SIG-M5 (cell line): ENCODE results near the gene ATF3.

Experiments used
- DNase-seq: peaks from one replicate; lab custom pipeline; 2025; lab: John Stamatoyannopoulos, UW

ATF3 gene, protein sequence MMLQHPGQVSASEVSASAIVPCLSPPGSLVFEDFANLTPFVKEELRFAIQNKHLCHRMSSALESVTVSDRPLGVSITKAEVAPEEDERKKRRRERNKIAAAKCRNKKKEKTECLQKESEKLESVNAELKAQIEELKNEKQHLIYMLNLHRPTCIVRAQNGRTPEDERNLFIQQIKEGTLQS

DNA sequence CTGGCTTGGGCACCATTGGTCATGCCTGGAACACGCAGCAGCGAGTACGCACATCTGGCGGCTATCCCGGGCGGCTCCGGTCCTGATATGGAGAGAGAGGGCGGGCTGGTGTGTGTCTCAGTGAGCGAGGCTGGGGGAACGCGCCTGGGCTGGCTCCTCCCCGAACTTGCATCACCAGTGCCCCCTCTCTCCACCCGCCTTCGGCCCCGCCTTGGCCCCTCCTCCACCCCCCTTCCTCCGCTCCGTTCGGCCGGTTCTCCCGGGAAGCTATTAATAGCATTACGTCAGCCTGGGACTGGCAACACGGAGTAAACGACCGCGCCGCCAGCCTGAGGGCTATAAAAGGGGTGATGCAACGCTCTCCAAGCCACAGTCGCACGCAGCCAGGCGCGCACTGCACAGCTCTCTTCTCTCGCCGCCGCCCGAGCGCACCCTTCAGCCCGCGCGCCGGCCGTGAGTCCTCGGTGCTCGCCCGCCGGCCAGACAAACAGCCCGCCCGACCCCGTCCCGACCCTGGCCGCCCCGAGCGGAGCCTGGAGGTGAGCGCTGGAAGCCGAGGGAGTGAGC, at the start of gene ATF3:
TSS of gene ATF3 (plus strand) at position 370 of the 567 bp plus-strand sequence. CDS start 6,261 bp downstream, outside the sequence.
- peak; percentile 98 for DNase-seq

DNA sequence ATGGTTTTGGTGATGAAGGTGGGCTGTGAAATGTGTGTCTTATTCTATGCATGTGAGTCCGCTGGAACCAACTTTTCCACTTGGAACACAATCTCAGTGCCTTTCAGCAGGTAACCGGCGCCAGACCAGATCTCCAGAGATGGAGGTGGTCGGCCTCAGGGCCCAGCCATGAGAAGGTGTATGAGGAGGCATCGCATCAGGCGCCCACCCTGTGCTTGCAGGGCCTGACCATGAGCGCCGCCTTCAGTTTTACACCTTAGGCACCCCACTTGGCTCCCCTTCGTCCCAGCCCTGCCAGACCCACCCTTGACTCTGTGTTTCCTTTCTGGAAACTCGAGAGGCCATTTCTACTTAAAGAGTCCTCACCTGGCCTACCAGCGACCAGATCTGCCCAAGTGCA, 48.6 kb upstream of the ATF3 start:
- no peak for DNase-seq

DNA sequence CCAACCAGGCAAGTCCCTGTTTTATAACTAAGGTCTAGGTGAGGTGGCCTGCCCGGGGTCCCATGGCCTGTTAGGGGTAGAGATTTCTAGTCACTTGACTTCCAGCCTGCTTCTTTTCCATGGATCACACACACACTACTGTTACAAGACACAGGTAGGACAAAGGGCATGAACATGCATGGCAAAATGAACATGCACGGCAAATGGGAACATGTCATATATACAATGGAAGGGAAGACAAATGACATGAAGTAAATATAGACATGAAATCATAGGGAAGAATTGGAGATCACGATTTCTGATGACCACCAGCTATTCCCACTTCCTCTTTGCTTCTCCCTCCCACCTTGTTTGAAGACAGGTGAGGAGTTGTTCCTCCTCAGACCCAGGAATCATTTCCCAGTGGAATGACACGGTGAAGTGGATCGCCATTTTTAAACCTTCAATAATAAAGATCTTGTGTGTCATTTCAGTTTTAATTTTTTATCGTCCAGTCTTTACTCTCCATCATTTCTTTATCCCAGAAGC, 47.6 kb upstream of the ATF3 start:
- no peak for DNase-seq

DNA sequence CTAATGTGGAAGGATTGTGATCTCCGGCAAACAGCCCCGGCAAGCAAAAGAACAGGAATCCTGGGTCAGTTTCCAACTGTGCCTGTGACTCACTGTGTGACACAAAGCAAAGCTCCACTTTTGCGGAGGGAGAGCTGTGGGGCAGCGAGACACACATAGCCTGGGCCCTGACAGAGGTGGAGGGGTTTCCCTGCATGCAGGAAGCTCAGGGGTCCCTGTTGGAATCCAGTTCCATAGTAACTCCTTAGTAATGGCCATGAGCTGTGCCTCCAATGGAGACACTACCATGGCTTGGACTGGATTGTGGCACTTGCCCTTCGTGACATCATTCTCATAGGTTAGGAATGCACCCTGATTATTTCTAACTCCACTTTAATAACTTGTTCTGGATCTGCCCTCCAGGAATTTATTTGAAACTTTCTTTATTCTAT, 47.0 kb upstream of the ATF3 start:
- DNase-seq: no peak

DNA sequence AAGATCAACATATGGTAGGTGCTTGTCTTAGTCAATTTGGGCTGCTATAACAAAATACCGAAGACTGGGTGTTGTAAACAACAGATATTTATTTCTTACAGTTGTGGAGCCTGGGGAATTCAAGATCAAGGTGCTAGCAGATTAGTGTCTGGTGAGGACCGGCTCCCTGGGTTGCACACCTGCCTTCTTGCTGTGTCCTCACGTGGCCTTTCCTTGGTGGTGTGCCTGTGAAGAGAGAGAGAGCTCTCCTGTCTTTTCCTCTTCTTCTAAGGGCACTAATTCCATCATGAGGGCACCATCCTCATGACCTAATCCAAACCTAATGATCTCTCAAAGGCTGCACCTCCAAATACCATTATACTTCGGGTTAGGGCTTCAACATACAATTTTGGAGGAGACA, 45.8 kb upstream of the ATF3 start:
- DNase-seq: no peak

DNA sequence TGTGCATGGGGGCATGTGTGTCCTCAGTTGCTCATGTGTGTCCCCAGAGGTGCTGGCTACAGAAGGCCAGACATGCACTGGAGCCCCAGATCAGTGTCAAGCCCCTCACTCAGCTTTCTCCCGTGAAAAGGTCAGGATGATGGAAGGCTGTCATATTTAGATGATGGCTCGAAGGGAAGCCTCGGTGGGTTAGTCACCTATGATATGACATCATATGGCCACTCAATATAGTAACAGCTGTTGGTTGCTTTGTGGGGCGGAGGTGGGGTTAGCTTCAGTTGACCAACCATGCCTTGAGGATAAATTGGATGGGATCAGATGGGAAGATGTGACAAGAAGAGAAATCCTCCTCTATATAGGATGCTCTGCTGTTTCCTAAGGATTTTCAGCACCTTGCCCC, 43.5 kb upstream of the ATF3 start:
- no peak for DNase-seq

DNA sequence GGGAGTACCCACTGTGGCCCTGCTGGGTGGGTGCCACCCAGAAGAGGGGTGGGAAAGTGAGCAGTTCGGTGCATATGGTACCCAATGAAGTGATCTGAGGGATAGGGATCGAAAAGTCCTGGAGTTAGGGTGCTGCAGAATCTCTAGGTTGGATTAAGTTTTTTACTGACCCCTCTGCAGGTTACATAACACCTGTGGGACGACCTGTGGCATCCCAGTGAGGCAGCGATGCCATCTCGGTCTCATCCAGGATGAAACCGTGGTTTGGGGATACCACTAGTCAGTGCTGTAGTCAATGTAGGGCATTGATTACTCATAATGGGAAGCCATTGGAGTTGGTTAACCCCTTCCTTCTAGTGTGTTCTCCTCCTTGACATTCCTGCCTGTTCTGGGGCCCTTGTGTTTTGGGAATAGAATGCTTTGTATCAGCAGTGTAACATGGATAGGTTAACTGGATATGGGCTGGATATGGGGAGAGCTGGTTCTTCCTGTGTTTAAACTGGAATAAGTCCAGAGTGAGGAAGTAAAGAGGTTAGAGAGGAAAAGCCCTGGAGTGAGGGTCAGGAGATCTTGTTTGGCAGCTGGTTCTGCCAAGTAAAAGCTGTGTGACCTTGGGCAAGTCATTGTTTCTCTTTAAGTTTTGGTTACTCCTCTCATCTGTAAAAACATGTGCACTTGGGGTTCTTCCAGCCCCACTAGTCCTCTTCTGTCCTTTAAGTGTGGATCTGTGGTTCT, 42.8 kb upstream of the ATF3 start:
- no peak for DNase-seq

DNA sequence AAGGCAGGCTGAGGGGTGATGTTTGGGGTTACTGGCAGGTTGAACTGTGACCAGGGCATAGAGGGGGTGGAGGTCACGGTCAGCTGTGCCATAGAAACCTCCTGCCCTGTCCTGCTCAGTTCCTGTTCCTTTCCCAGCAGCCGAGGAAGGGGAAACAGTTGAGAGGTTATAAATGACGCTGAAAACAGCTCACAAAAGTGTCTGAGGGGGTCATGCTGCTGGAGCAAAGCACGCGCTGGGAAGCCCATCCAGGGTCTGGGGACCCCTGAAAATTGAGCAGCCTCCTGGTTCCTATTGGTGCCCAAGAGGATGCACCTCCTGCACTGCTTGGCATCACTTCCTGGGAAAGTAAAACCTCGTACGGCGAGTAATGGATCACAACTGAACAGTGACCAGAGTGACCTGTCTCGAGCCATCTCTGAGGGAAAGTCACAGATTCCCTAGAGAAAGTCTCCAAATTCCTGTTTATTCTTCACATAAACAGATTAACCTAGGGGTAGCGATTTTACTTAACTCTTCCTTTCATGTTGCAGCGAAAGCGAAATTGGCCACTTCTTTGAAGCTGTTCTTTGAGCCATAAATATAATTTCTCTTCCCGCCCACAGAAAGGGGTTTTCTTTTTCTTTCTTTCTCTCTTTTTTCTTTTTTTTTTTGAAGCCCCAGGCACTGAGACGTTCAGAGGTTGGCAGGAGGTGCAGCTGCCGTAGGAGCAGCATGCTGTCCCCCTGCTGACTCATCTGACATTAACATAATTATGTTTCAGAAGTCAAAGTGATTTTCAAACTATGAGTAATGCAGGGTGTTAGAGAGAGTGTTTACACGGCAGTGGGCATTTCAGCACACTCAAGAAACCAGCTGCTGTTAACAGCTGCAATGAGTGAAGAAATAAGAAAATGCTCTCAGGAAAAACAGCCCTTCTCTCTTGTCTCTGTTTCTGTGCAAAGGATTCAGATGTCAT, 41.8 kb upstream of the ATF3 start:
- DNase-seq: peak; percentile 65

DNA sequence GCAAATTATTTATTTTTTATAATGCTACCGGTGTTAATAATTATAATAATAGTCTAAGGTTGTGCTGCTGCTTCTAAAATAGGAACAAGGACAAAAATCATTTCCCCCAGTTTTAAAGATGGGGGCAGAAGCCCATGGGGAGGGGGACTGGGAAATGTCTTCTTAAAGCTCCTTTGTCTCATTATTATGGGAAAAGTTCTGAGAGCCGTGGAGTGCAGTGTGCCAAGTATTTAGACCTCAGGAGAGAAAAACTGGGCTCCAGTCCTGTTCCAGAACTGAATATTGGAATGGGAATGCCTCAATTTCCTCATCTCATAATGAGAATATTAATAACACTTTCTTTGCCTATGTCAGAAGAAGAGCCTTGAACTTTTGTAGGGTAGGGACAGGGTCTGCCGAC, 40.9 kb upstream of the ATF3 start:
- no peak for DNase-seq

DNA sequence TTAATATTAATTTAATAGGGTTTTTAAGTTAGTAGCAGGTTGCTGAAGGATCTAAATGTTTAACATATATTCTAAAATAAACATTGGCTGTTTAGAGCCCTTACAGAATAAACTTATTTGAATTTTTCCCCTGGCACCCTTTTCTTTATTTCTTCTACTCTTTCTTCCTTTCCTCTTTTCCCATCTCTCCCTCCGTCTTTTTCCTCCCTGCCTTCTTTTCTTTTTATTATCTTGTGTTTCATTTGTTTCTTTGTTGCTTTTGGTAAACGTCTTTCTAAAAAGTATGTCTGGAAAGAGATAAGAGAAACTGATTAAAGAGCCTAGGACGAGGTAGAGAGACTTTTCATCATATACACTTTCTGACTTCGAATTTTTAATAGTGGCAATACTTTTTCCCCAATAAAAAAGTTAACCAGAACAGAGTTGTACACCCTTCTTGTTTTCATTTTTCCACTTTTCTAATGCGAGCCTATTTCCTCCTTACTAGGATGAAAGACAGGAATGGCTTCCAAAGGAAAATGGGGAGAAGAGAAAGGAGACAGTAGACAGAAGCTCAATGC, 39.5 kb upstream of the ATF3 start:
- no peak for DNase-seq

DNA sequence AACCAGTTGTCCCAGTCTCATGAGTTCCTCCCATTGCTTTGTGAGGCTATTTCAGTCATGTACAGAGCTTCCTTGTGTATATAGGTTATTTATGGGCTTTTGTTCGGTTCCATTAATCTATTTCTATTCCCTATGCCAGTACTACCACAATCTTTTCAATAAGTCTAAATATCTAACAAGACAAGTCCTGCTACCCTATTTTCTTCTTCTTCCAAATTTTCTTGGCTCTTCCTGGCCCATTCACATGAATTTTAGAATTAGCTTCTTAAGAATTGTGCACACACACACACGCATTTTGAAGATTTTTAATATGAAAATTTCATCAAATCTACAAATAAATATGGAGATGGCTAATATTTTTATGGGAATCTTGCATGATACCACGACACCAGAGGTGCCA, 33.8 kb upstream of the ATF3 start:
- DNase-seq: no peak

DNA sequence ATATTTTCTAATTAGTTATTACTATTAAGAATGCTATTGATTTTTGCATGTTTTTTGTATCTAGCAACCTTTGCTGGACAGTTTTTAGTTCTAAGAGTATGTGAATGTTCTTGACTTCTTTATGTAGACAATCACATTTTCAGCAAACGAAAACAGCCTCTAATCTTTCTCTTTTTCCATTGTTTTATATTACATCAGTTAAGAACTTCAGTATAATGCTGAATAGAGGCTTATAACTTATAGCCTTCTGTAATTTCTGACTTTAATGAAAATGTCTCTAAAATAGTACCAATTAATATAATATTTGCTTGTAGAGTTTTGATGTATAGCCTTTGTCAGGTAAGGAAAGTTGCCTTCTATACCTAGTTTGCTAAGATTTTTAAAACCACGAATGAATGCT, 33.2 kb upstream of the ATF3 start:
- DNase-seq: no peak

DNA sequence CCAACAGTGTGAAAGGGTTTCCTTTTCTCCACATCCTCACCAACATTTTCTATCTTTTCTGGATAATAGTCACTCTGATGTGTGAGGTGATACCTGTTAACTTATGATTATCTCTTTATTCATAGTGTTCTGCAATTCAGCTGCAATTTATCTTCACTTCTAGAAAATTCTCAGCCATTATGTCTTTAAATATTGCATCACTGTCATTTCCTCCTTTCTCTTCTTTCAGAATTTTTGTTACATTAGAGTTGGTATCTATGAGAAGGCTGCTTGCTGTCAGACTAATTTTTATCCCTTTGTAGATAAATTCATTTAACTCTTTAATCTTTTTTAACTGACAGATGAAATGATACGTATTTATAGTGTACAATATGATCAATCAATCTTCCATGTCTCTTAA, 30.5 kb upstream of the ATF3 start:
- no peak for DNase-seq

DNA sequence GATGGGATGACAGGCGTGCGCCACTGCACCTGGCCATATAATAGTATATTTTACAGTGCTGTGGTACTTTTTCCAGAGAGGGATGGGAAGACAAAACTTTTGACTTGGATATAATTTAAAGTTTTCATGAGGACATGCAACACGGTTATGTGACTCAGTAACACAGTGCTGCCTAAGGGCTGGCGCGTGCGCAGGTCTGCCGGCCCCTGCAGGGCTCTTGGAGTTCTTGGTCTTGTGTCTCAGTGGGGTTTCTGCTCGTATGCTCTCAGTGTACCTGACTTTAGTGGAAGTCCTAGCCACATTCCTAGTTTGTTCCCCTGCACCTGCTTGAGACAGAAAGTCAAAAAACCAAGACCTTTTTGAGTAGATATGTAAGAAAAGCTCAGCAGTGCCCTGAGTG, 27.5 kb upstream of the ATF3 start:
- DNase-seq: no peak

DNA sequence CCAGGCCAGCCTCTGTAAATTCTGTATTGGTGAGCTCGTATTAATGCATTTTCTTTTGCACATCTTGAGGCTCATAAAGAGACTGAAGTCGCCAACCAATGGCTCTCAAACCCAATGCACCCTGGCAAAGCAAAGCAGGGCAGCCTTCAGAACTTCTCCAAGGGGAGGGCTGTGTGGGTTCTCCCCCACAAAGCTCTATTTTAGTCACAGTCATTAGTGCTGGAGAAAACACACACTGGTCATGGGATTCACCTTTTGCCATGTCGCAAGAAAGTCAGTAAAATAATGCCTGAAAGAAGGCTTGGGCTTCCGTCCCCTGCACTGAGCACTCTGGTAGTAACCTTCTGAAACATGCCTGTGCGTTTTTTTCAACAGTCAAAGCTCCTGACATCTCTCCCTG, 26.3 kb upstream of the ATF3 start:
- no peak for DNase-seq

DNA sequence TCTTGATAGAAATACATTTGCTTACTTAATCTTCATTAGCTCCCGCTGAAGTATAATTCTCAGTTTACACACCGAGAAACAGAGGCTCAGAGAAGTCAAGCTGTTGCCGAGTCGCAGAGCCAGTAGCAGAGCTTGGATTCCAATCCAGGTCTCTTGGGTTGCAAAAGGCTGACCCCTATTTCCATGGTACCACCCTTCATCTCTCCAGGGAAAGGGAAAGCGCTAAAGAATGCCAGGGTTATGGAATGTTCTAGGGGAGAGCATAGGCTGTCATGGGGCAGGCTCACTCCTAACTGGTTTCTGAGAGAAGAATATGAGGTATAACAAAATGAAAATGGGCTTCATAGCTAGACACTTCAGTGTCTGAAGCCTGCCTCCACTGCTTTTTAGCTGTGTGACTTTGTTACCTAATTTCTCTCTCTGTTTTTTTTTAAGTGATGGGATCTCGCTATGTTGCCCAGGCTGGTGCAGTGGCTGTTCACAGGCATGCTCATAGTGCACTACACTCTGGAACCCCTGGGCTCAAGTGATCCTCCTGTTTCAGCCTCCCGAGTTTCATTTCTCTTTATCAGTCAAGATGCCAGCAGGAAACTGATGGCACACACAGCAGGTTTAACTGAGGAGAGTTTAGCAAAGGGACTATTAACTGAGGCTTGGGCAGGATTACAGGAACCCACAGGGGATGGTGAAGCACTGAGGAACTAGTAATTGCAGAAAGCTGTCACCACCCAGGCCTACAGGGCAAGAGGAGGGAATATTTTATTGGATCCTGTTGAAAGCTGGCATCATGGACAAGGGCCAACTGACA, 25.5 kb upstream of the ATF3 start:
- no peak for DNase-seq

DNA sequence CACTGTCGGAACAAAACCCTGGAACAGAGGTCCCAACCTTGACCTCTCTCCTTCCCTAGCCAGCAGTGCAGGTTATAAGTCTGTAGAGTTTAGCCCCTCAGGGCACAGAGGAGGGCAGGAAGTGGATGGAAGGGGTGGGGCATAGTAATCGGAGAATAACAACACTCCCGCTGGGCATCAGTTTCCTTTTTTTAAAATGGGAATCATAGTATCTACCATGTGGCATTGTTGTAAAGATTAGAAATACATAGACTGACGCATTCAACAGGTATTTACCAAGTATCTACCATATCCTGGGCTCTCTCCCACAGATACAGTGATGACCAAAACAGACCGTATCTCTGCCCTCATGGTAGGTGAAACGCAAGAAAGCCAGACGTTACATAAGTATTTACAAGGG, 24.9 kb upstream of the ATF3 start:
- no peak for DNase-seq

DNA sequence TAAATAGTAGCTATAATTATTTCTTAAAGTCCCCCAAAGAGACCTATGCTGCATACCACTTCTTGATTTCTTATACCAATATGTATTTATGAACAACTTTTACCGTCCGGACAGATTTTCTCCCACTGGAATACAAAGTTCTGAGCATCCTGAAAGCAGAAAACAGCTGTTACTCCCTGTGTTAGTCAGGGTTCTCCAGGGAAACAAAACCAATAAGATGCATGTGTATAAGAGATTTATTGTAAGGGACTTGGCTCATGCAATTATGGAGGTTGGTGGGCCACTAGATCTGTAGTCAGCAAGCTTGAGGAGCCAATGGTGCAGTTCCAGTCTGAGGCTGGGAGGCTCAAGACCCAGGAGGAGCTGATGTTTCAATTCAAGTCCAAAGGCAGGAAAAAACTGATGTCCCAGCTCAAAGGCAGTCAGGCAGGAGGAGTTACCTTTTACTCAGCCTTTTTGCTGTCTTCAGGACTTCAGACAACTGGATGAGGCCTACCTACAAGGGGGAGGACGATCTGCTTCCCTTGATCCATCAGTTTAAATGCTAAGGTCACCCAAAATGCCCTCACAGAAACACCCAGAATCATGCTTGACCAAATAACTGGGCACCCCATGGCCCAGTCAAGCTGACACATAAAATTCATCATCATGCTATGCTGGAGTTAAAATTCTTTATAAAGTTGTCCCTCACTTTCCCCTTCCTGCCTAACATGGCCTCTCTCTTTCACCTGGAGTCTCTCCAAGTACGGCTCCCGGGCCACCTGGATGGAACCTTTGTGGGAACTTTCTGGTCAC, 24.3 kb upstream of the ATF3 start:
- DNase-seq: no peak

DNA sequence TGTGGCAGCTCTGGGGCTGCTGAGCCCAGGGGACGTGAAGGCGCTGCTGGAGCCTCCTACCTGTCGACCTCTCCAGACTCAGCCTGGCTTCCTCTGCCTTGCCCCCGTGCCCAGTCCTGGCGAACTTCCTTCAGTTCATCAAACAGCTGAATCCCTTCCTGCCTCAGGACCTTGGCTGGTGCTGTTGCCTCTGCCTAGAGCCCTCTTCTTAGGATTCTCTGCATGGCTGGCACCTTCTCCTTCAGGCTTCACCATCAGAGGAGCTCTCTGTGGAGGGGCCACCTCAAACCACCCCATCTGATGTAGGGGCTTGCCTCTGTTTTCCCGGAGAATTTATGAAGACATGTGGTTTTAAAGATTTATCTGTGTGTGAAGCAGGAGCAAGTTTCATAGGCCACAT, 23.4 kb upstream of the ATF3 start:
- DNase-seq: no peak
